HEK293 (cell line): ENCODE data around the gene RAMP3.

Experiments used
- CTCF ChIA-PET: fragments of 350-600 bp; formaldehyde crosslinking; extraction: SDS; loops from one replicate; lab custom pipeline; 2021; ENCODE audit warnings: antibody characterized with exemption; lab: Yijun Ruan, JAX
- POLR2A ChIA-PET: fragments of 300-600 bp; formaldehyde crosslinking; extraction: SDS; loops from one replicate; lab custom pipeline; 2020; ENCODE audit warnings: antibody characterized with exemption, inconsistent platforms; lab: Yijun Ruan, JAX
- H3K27ac ChIP-seq: fragments of 200-500 bp; sonication (Bioruptor generic); 2 replicates; pipeline ENCODE4 v1.5.1; 2014; ENCODE audit warnings: low read depth, low read length, control low read depth, inconsistent platforms; ENCODE audit errors: extremely low read depth
- H3K36me3 ChIP-seq, 2 experiments: fragments of 200-500 bp in 1 of 2; sonication (Bioruptor generic) in 1 of 2; 1 replicate in 1 of 2; 2 replicates in 1 of 2; pipeline ENCODE4 v1.5.1; 2014 to 2017; ENCODE audit warnings: inconsistent platforms in 2 of 2, low read length in 2 of 2; ENCODE audit not compliant: control insufficient read depth in 2 of 2, insufficient read depth in 1 of 2
- H3K4me1 ChIP-seq: fragments of 200-500 bp; sonication (Bioruptor generic); 2 replicates; pipeline ENCODE4 v1.5.1; 2014; ENCODE audit warnings: mild to moderate bottlenecking, low read length, inconsistent platforms; ENCODE audit not compliant: control insufficient read depth, insufficient read depth
- H3K4me3 ChIP-seq: 2 replicates; pipeline ENCODE4 v1.5.1; 2011; ENCODE audit warnings: low read depth, mild to moderate bottlenecking, control low read depth, low read length, moderate library complexity
- H3K9me3 ChIP-seq: fragments of 200-500 bp; sonication (Bioruptor generic); 2 replicates; pipeline ENCODE4 v1.5.1; 2014; ENCODE audit warnings: low read depth, low read length, inconsistent platforms; ENCODE audit not compliant: control insufficient read depth, insufficient read depth
- AEBP2 ChIP-seq: fragments of 450-650 bp; formaldehyde crosslinking; IDR thresholded peaks from 2 replicates; pipeline ENCODE4 v1.5.1; 2016; ENCODE audit warnings: missing biosample characterization, missing genetic modification characterization, borderline replicate concordance
- FEZF1 ChIP-seq: fragments of 450-650 bp; formaldehyde crosslinking; IDR thresholded peaks from 2 replicates; pipeline ENCODE4 v1.5.1; 2016; ENCODE audit warnings: missing biosample characterization, missing genetic modification characterization
- ZBTB1 ChIP-seq: fragments of 450-650 bp; formaldehyde crosslinking; IDR thresholded peaks from 2 replicates; pipeline ENCODE4 v1.5.1; 2016; ENCODE audit warnings: missing biosample characterization, missing genetic modification characterization
- ZBTB11 ChIP-seq: fragments of 450-650 bp; formaldehyde crosslinking; conservative IDR thresholded peaks from 2 replicates; pipeline ENCODE4 v1.5.1; 2016; ENCODE audit warnings: low read depth, missing biosample characterization, missing genetic modification characterization
- ZBTB21 ChIP-seq: fragments of 450-650 bp; formaldehyde crosslinking; IDR thresholded peaks from 2 replicates; pipeline ENCODE4 v1.5.1; 2017; ENCODE audit warnings: missing biosample characterization, missing genetic modification characterization
- ZNF211 ChIP-seq: fragments of 450-650 bp; formaldehyde crosslinking; IDR thresholded peaks from 2 replicates; pipeline ENCODE4 v1.5.1; 2016; ENCODE audit warnings: low read depth, missing biosample characterization, missing genetic modification characterization
- ZNF302 ChIP-seq: fragments of 450-650 bp; formaldehyde crosslinking; IDR thresholded peaks from 2 replicates; pipeline ENCODE4 v1.5.1; 2016; ENCODE audit warnings: missing biosample characterization, missing genetic modification characterization, low read depth
- ZNF398 ChIP-seq: fragments of 450-650 bp; formaldehyde crosslinking; IDR thresholded peaks from 2 replicates; pipeline ENCODE4 v1.5.1; 2017; ENCODE audit warnings: missing biosample characterization, missing genetic modification characterization
- ZNF518A ChIP-seq: fragments of 450-650 bp; formaldehyde crosslinking; conservative IDR thresholded peaks from 2 replicates; pipeline ENCODE4 v1.5.1; 2016; ENCODE audit warnings: low read depth, missing biosample characterization, missing genetic modification characterization

RAMP3 gene

GRCh38 chr7:45174966-45175765 lies 17.6 kb downstream of the RAMP3 start (continued):
- TF ChIP-seq AEBP2 (tag by site-specific recombination) (no peak), ZBTB1 (tag by site-specific recombination) (no peak), ZNF398 (tag by site-specific recombination) (no peak), ZNF518A (tag by site-specific recombination) (no peak), ZNF211 (tag by site-specific recombination) (no peak)

- CTCF ChIA-PET, result interaction anchor here (1.1 kb wide), 1 partner anchor 22 kb away, joined by 3 read pairs; no protein-coding TSS in a partner anchor
- no peaks in the 10 kb centered on the region for H3K9me3 ChIP-seq
- POLR2A ChIA-PET, result no interaction called here
- TF ChIP-seq FEZF1 (tag by site-specific recombination) (no peak), ZNF302 (tag by site-specific recombination) (no peak), ZBTB11 (tag by site-specific recombination) (no peak), ZBTB21 (tag by site-specific recombination) (no peak)
- no peak overlapping the region for H3K4me3 ChIP-seq
- no peaks in the 10 kb centered on the region for H3K36me3 ChIP-seq
- no peaks in the 10 kb centered on the region for H3K4me1 ChIP-seq
- no peak overlapping the region for H3K27ac ChIP-seq
Observed at GRCh38 chr7:45176091-45176490, 18.5 kb downstream of the RAMP3 start.
